DND-41 (cell line): ENCODE measurements around the gene MCRS1.

Experiments used
- ATAC-seq: fragments of 200-7000 bp; cut with Tn5 transposase; 3 replicates; pipeline ENCODE4 v1.9.1; 2021; ENCODE audit warnings: low read depth; ENCODE audit not compliant: insufficient read depth
- DNase-seq: peaks from one replicate; pipeline ENCODE4 v3.0.0-alpha.2; 2020
- H2AFZ ChIP-seq: 2 replicates; pipeline ENCODE4 v1.6.0; 2012; ENCODE audit warnings: low read depth, low read length
- H3K27ac ChIP-seq: 2 replicates; pipeline ENCODE4 v1.5.1; 2012; ENCODE audit warnings: low read length, inconsistent platforms
- H3K27me3 ChIP-seq: fragments of 200-600 bp; sonication (generic); 2 replicates; pipeline ENCODE4 v1.6.0; 2012; ENCODE audit warnings: low read length, mild to moderate bottlenecking, inconsistent platforms; ENCODE audit not compliant: insufficient read depth, poor library complexity
- H3K36me3 ChIP-seq: 2 replicates; pipeline ENCODE4 v1.5.1; 2012; ENCODE audit warnings: low read length, inconsistent platforms; ENCODE audit not compliant: insufficient read depth
- H3K4me1 ChIP-seq: 2 replicates; pipeline ENCODE4 v1.5.1; 2012; ENCODE audit warnings: mild to moderate bottlenecking, low read length; ENCODE audit not compliant: insufficient read depth
- H3K4me2 ChIP-seq: 2 replicates; pipeline ENCODE4 v1.6.0; 2012; ENCODE audit warnings: mild to moderate bottlenecking, moderate library complexity, low read length, inconsistent platforms; ENCODE audit not compliant: insufficient read depth
- H3K4me3 ChIP-seq, 2 experiments: fragments of 200-600 bp in 1 of 2; shearing (Covaris generic) in 1 of 2; 2 replicates each; pipeline ENCODE4 v1.5.1; 2012 to 2016; ENCODE audit warnings: inconsistent platforms in 2 of 2, low read length in 2 of 2, mild to moderate bottlenecking in 2 of 2, low read depth in 1 of 2, moderate library complexity in 1 of 2
- H3K79me2 ChIP-seq: 2 replicates; pipeline ENCODE4 v1.6.0; 2012; ENCODE audit warnings: low read length, inconsistent platforms; ENCODE audit not compliant: insufficient read depth
- H3K9ac ChIP-seq: 2 replicates; pipeline ENCODE4 v1.6.0; 2012; ENCODE audit warnings: low read depth, mild to moderate bottlenecking, inconsistent platforms, low read length, moderate library complexity
- H3K9me3 ChIP-seq: 2 replicates; pipeline ENCODE4 v1.5.1; 2012; ENCODE audit warnings: low read length, moderate library complexity, mild to moderate bottlenecking, inconsistent platforms; ENCODE audit not compliant: insufficient read depth, severe bottlenecking
- H4K20me1 ChIP-seq: 2 replicates; pipeline ENCODE4 v1.6.0; 2012; ENCODE audit warnings: low read length; ENCODE audit not compliant: insufficient read depth
- EZH2 ChIP-seq: IDR thresholded peaks from 3 replicates; pipeline ENCODE4 v1.6.1; 2012; ENCODE audit warnings: borderline replicate concordance, low read depth, mild to moderate bottlenecking, moderate library complexity, low read length, inconsistent platforms; ENCODE audit not compliant: severe bottlenecking
- TF ChIP-seq, protein P1 (sequence below): IDR thresholded peaks from 2 replicates; pipeline ENCODE4 v1.5.1; 2012; ENCODE audit warnings: borderline replicate concordance, low read length, moderate library complexity, mild to moderate bottlenecking; ENCODE audit not compliant: poor library complexity, severe bottlenecking; ENCODE audit errors: extremely low read depth

Gene MCRS1

DNA sequence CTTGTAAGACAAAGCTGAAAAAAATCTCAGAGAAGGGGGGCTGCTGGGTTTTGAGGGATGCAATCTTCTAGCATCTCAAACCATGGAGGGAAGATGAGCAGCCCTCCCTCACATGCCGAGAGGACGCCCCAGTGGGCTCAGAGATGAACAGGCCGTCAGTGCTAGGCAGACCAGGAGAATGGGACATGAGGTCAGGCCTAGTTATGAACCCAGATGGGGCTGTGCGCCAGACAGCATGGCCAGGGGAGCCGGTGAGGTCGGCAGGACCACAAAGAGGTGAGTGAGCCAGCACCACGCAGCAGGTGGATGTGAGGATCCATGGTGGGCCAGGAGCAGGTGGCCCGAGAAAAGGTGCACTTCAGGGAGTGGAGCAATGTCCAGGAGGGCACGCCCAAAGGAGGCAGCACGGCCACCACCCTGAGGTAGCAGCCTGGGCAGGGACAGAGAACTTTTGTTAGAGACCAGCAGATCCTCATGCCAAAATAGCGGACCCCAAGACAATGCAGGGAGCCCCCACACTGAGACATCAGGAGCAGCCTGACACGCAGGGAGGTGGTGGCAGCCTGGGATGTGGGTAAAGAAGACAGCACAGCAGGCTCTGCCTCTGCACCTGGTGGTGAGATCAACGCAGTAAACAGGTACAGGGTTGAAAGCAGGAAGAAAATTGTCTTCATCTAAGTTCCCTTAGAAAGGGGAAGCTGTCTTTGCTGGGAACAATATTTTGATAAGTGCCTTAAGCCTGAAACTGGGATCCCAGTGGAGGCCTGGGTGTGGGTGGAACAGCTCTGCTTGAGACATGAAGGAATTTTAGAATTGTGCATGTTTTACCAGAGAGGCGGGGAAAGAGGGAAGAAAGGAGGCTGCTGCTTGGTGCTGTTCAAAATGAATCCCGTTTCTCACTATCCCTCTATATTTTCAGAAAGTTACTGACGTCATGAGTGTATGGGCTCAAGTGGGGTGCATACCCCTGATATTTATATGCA, 17.8 kb upstream of the MCRS1 start:
- peaks cover 29% of the 10 kb centered on the region; the same call in 1 of the 2 replicates for H3K36me3 ChIP-seq
- no peaks in the 10 kb centered on the region for H3K27me3 ChIP-seq
- no peaks in the 10 kb centered on the region for H3K79me2 ChIP-seq
- no peaks in the 10 kb centered on the region for H3K4me1 ChIP-seq
- no peak overlapping the region for H2AFZ ChIP-seq
- no peak overlapping the region for H3K4me3 ChIP-seq
- DNase-seq (no peak), ATAC-seq (no peak)
- no peak overlapping the region for H3K9ac ChIP-seq
- TF ChIP-seq EZH2: no peak
- TF ChIP-seq, protein P1, sequence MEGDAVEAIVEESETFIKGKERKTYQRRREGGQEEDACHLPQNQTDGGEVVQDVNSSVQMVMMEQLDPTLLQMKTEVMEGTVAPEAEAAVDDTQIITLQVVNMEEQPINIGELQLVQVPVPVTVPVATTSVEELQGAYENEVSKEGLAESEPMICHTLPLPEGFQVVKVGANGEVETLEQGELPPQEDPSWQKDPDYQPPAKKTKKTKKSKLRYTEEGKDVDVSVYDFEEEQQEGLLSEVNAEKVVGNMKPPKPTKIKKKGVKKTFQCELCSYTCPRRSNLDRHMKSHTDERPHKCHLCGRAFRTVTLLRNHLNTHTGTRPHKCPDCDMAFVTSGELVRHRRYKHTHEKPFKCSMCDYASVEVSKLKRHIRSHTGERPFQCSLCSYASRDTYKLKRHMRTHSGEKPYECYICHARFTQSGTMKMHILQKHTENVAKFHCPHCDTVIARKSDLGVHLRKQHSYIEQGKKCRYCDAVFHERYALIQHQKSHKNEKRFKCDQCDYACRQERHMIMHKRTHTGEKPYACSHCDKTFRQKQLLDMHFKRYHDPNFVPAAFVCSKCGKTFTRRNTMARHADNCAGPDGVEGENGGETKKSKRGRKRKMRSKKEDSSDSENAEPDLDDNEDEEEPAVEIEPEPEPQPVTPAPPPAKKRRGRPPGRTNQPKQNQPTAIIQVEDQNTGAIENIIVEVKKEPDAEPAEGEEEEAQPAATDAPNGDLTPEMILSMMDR: no peak
- peaks cover 9% of the 10 kb centered on the region for H4K20me1 ChIP-seq
- H3K9me3 ChIP-seq: no peaks in the 10 kb centered on the region
- H3K4me2 ChIP-seq: no peak overlapping the region
- no peak overlapping the region for H3K27ac ChIP-seq

DNA sequence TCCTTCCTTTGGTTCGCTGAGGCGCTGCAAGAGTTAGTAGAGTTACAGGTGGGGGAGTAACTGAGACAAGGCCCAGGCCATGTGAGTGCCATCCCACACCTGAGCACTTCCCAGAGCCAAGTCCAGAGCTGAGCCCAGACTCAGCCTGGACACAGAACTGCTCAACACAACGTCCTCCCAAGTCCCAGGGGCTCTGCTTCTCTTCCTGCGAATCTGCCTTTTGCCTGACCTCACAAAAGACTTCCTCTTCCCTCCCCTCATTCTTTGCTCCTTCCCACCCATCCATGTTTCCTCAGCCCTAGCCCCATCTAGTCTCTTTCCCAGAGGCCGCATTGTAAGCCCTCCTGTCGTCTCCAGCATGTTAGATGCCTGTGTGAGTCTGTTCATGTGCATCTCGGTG, 16.6 kb upstream of the MCRS1 start:
- no peak for DNase-seq
- H3K79me2 ChIP-seq: no peaks in the 10 kb centered on the region
- H3K27ac ChIP-seq: no peak overlapping the region
- H2AFZ ChIP-seq: no peak overlapping the region
- no peak for ATAC-seq
- H3K4me3 ChIP-seq: no peak overlapping the region
- H4K20me1 ChIP-seq: peaks cover 15% of the 10 kb centered on the region
- H3K4me1 ChIP-seq: no peaks in the 10 kb centered on the region
- no peak overlapping the region for H3K4me2 ChIP-seq
- TF ChIP-seq EZH2: no peak
- TF ChIP-seq, protein P1: no peak
- no peaks in the 10 kb centered on the region for H3K27me3 ChIP-seq
- H3K9ac ChIP-seq: no peak overlapping the region
- H3K36me3 ChIP-seq: peaks cover 29% of the 10 kb centered on the region; the same call in 1 of the 2 replicates
- H3K9me3 ChIP-seq: no peaks in the 10 kb centered on the region

DNA sequence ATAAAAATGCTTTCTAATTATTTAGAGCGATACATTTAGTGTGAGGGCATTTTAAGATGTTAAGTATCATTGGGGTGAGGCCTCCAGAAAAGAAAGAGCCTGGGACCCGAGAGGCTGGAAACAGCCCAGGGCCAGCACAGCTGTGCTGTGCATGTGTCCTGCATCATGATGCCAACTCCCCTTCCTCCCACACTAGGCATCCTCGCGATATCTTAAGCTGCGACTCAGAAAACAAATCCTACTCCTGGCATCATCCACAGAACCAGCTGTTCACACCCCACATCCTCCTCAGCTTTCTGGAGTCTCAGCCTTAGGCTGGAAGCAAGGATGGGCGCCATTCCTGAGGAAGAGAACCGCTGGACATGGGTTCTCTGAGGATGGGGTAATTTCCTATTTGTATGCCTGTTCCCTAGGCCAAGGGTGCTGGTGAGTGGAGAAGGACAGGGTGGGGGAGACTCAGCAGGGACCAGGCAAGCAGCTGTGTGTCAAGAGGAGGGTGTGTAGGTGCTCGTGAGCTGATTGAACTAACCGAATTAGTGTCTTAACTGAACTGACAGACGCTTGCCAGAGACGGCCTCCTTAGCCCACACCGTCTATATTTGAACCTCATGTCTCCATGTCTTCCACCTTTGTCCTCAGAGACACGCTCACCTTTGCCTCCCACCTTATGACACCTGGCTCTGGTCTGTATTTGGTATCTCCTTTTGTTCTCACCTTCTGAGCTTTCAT, 15.6 kb upstream of the MCRS1 start:
- no peaks in the 10 kb centered on the region for H3K9me3 ChIP-seq

More for the DNA sequence above, 15.6 kb upstream of the MCRS1 start:
- no peak overlapping the region for H3K9ac ChIP-seq
- no peak overlapping the region for H3K4me3 ChIP-seq
- TF ChIP-seq, protein P1: no peak
- no peaks in the 10 kb centered on the region for H3K27me3 ChIP-seq
- H2AFZ ChIP-seq: no peak overlapping the region
- no peaks in the 10 kb centered on the region; the same call in 1 of the 2 replicates for H3K79me2 ChIP-seq
- no peak overlapping the region for H3K4me2 ChIP-seq
- ATAC-seq (no peak), DNase-seq (no peak)
- no peaks in the 10 kb centered on the region for H3K4me1 ChIP-seq
- H4K20me1 ChIP-seq: peaks cover 15% of the 10 kb centered on the region
- no peak overlapping the region for H3K27ac ChIP-seq
- peaks cover 27% of the 10 kb centered on the region; the same call in 1 of the 2 replicates for H3K36me3 ChIP-seq
